AG04449 (cell line): ENCODE measurements around the gene GRID2IP.

Source experiments
- CTCF ChIA-PET: fragments of 350-600 bp; formaldehyde crosslinking; extraction: SDS; loops from one replicate; lab custom pipeline; 2021; ENCODE audit warnings: antibody characterized with exemption; lab: Yijun Ruan, JAX
- POLR2A ChIA-PET: fragments of 400-600, 350-600 bp; formaldehyde crosslinking; extraction: SDS; loops from one replicate; lab custom pipeline; 2020; ENCODE audit warnings: antibody characterized with exemption, inconsistent platforms; lab: Yijun Ruan, JAX
- DNase-seq: peaks from one replicate; pipeline ENCODE4 v3.0.0-alpha.2; 2010; ENCODE audit warnings: low read depth, low spot score
- H3K4me3 ChIP-seq: 2 replicates; pipeline ENCODE4 v1.5.1; 2011; ENCODE audit warnings: low read depth, mild to moderate bottlenecking, control low read depth, low read length
- TF ChIP-seq, protein P1 (sequence below): IDR thresholded peaks from one replicate; pipeline ENCODE4 v1.5.1; 2011; ENCODE audit warnings: mild to moderate bottlenecking, moderate library complexity, low read length, control low read depth, inconsistent platforms; ENCODE audit not compliant: insufficient read depth; ENCODE audit errors: missing control alignments

The GRID2IP gene

DNA sequence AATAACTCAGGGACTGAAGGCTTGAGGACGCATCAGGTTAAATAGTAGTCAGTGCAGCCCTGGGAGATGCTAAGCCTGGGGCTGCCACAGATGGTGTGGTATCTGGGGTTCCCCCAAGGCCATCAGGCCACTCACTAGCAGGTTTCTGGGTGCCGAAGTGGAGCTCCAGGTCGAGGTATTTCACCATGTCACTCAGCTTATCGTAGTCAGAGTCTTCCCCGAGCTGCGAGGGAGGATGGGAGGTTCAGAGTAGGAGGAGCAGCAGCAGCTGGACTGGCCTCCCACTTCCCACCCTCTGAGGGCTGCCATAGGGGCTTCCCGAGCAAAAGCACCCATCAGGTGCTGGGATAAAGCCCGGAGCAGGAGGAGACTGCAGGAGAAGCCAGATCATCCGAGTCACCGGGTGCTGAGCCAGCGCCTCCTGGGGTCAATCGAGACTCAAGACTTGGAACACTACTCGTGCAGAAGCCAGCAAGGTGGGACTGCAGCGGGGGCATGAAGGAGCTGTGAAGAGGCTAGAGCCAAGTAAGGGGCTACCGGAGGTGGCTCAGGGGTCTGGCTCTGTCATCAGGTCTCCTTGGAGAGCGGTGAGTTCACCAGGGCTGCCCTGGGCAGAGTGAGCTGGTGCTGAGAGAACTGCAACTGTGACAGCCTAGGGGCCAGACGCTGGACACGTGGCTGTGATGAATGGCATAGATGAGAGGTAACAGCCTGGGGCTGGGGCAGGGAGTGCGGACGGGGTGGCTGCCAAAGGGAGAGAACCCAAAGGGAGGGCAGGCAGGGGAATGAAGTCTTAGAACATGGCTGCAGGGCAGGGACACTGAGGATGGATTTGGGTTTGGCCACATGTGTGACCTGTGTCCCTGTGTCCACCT lies 45.3 kb downstream of the GRID2IP start:
- ChIA-PET CTCF (interaction anchor here (1.1 to 1.2 kb wide), 3 partner anchors 8 to 352 kb away, joined by 3 to 4 read pairs (median 3); no protein-coding TSS in a partner anchor), POLR2A (no interaction called here)
- no peak overlapping the region for H3K4me3 ChIP-seq
- TF ChIP-seq, protein P1, sequence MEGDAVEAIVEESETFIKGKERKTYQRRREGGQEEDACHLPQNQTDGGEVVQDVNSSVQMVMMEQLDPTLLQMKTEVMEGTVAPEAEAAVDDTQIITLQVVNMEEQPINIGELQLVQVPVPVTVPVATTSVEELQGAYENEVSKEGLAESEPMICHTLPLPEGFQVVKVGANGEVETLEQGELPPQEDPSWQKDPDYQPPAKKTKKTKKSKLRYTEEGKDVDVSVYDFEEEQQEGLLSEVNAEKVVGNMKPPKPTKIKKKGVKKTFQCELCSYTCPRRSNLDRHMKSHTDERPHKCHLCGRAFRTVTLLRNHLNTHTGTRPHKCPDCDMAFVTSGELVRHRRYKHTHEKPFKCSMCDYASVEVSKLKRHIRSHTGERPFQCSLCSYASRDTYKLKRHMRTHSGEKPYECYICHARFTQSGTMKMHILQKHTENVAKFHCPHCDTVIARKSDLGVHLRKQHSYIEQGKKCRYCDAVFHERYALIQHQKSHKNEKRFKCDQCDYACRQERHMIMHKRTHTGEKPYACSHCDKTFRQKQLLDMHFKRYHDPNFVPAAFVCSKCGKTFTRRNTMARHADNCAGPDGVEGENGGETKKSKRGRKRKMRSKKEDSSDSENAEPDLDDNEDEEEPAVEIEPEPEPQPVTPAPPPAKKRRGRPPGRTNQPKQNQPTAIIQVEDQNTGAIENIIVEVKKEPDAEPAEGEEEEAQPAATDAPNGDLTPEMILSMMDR: no peak
- no peak for DNase-seq

DNA sequence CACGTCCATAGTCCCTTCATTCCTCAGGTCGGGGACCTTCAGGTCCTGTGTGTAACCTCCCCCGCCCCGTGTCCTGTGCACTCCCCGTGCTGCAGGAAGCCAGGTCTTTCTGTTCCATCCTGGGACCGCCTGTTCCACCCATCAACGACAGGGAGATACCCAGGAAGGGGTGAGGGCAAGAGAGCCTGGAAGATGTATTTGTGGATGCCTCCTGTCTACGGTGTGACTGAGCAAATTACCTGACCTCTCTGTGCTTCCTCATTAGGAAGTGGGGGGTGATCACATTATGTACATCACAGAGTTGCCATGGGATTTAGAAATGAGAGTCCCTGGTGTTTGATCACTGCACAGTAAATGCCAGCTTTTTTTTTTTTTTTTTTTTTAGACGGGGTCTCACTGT lies 46.3 kb downstream of the GRID2IP start:
- no peak overlapping the region; the same call in 1 of the 2 replicates for H3K4me3 ChIP-seq
- TF ChIP-seq, protein P1: no peak
- POLR2A ChIA-PET: no interaction called here
- CTCF ChIA-PET: interaction anchor here (1.1 to 1.2 kb wide), 3 partner anchors 9 to 353 kb away, joined by 3 to 4 read pairs (median 3); no protein-coding TSS in a partner anchor
- DNase-seq: no peak

DNA sequence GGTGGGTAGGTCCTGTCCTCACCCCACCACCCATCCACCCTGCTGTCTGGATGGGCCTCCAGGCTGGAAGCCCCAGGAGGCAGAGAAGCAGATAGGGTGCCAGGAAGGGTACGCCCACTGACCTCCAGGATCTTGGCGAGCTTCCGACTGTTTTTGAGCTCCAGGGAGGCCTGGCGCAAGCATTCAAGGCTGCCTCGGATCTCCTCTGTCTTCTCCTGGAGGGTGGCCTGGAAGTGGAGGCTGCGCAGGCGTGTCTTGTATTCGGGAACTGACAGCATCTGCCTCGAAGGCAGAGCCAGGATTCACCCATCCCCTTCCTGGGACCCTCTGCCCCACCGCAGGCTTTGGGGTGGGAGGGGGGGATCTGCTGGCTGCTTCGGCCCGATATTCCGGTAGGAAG lies 48.4 kb downstream of the GRID2IP start:
- ChIA-PET CTCF (interaction anchor here (1.5 kb wide), 1 partner anchor 13 kb away, joined by 5 read pairs; no protein-coding TSS in a partner anchor), POLR2A (no interaction called here)
- TF ChIP-seq, protein P1: no peak
- no peak overlapping the region for H3K4me3 ChIP-seq
- no peak for DNase-seq

DNA sequence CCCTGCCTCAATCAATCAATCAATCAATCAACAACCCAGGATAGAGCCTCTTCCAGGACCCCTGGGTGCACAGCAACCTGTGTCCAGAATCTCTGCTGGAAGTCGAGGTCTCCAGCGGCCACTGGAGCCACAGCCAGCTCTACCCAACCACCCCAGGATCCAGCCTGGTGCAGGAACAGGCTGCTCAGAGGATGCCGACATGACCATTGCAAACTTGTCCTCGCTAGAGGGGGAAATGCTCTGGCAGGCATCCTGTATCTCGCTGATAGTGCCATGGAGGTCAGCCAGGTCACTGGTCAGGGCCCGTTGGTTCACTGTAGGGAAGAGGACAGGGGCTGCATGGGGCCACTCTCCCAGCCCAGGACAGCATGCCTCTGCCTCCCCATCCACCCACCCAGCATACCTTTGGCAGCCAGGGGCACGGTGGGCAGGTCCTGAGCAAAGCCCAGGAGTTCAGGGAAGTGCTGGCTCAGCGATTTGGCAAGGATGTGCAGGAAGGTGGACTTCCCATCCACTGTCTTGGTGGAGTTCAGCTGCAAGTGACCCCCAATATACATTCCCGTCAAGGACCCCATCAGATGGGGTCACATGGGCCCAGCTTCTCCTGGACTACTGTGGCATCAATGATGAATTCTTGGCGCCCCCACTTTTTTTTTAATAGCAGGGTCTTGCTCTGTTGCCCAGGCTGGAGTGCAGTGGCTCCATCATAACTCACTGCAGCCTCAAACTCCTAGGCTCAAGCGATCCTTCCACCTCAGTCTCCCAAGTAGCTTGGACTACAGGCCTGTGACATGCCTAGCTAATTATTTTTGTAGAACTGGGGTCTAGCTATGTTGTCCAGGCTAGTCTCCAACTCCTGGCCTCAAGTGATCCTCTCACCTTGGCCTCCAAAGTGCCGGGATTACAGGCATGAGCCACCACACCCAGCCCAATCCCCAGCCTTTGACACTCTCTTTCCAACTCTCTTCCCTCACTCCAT lies 49.4 kb downstream of the GRID2IP start:
- POLR2A ChIA-PET: no interaction called here
- DNase-seq: no peak
- CTCF ChIA-PET: interaction anchor here (1.5 kb wide), 1 partner anchor 14 kb away, joined by 5 read pairs; no protein-coding TSS in a partner anchor
- TF ChIP-seq, protein P1: no peak
- no peak overlapping the region for H3K4me3 ChIP-seq

DNA sequence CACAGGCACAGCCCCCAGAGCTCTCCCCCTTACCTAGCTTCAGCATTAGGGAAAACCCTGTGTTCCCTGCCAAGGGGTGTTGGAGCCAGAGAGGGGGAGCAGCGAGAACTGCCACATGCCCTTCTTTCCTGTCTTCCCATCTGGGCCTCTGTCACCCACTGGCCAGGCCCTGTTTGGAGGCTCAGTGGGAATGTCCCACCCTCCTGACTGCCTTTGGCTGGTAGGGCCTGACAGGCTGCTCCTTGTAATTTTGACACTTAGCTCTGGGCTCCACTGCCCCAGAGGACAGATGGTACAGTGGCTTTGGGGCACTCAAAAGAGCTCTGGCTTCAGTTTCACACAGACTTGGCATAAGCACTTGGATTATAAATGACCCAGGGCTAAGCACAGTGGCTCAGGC lies 50.6 kb downstream of the GRID2IP start:
- TF ChIP-seq, protein P1: no peak
- ChIA-PET CTCF (no interaction called here), POLR2A (no interaction called here)
- no peak for DNase-seq
- no peak overlapping the region for H3K4me3 ChIP-seq

DNA sequence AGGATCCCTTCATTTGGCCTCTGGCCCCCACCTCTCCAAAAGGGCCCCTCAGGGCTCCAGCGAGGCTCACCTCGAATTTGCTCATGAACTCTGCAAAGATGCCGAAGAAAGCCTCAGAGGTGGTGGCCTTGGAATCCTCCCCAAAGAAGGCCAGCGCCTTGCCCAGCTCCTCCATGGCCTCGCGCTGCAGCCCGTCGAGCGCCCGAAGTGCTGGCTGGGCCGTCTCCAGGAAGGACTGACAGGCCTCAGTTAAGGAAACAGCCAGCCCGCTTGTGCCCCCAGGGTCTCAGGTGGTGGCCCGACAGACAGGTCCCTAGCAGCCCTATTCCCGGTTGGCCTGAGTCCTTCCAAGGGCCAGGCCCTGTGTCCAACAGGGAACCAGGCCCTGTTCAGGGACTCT lies 53.3 kb downstream of the GRID2IP start:
- TF ChIP-seq, protein P1: no peak
- ChIA-PET POLR2A (no interaction called here), CTCF (no interaction called here)
- no peak overlapping the region for H3K4me3 ChIP-seq
- DNase-seq: no peak
